ENCODE data around the gene SUFU.

Gene SUFU

DNA sequence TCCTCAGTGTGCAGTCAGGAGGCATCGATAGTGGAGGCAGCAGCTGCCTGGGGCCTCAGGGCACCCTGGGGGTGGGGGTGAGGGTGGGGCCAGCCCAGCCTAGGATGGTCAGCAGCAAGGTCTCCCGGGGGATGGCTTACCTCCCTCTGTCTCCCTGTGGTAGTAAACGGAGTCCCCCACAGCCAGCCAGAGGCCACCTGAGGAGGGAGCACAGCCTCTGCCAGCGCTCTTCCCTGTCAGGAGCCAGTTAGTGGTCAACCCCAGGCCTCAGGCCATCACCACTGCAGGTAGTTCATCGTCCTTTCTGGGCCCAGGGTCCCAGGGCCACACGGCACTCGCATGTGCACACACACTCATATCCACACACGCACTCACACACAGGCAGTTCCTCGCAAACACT lies 23.4 kb upstream of the SUFU start:
- TF ChIP-seq, protein P1, sequence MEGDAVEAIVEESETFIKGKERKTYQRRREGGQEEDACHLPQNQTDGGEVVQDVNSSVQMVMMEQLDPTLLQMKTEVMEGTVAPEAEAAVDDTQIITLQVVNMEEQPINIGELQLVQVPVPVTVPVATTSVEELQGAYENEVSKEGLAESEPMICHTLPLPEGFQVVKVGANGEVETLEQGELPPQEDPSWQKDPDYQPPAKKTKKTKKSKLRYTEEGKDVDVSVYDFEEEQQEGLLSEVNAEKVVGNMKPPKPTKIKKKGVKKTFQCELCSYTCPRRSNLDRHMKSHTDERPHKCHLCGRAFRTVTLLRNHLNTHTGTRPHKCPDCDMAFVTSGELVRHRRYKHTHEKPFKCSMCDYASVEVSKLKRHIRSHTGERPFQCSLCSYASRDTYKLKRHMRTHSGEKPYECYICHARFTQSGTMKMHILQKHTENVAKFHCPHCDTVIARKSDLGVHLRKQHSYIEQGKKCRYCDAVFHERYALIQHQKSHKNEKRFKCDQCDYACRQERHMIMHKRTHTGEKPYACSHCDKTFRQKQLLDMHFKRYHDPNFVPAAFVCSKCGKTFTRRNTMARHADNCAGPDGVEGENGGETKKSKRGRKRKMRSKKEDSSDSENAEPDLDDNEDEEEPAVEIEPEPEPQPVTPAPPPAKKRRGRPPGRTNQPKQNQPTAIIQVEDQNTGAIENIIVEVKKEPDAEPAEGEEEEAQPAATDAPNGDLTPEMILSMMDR (IDR thresholded peaks at IDR 0.05; ENCODE audit: low read depth, low read length, missing control alignments), result no peak
- no peak overlapping the region for H3K4me3 ChIP-seq (ENCODE audit: low read depth, low read length)
- no peak for DNase-seq (ENCODE audit: low read depth)

DNA sequence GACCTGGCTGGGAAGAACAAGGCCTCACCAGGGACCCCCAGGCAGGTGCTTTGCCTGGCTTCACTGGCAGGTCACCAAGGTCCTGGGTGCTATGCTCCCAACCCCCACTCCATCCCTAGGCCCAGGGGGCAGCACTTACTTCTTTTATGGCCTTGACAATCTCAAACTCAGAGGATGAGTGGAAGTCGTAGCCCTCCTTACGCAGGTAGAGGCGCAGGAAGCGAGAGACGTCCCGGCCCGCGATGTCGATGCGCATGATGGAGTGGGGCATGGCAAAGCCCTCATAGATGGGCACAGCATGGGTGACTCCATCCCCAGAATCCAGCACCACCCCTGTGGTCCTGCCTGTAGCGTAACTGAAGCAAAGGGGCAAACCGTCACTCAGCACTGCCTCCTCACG lies 19.8 kb upstream of the SUFU start:
- no peak for DNase-seq (ENCODE audit: low read depth)
- H3K4me3 ChIP-seq (ENCODE audit: low read depth, low read length), result no peak overlapping the region
- TF ChIP-seq, protein P1 (IDR thresholded peaks at IDR 0.05; ENCODE audit: low read depth, low read length, missing control alignments), result no peak

- H3K4me3 ChIP-seq (ENCODE audit: low read depth, low read length), result no peak overlapping the region
- no peak for DNase-seq (ENCODE audit: low read depth)
- TF ChIP-seq, protein P1 (IDR thresholded peaks at IDR 0.05; ENCODE audit: low read depth, low read length, missing control alignments), result no peak
These were observed 18.5 kb upstream of the SUFU start for GRCh38 chr10:102485093-102485784.

DNA sequence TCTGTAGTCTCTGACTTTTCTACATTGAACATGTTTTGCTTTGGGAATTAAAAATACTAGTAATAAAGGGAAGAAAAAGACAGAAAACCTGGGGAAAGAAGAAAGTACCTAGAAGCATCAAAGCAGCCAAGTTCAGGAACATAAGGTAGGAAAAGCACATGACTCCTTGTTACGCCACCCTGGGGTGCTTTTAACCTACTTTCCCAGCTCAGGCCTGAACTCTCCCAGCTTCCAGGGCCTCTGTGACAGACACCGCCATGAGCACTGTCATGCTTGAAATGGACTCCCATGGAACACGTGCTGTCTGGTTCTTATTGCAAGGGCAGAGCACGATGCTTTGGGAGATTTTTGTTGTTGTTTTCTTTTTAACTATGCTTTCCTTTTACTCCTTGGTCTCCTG lies 12.6 kb upstream of the SUFU start:
- TF ChIP-seq, protein P1 (IDR thresholded peaks at IDR 0.05; ENCODE audit: low read depth, low read length, missing control alignments), result no peak
- no peak for DNase-seq (ENCODE audit: low read depth)
- H3K4me3 ChIP-seq (ENCODE audit: low read depth, low read length), result no peak overlapping the region

GRCh38 chr10:102492344-102492939 lies 11.3 kb upstream of the SUFU start:
- no peak for DNase-seq (ENCODE audit: low read depth)

GRCh38 chr10:102492983-102493382 lies 10.8 kb upstream of the SUFU start:
- TF ChIP-seq, protein P1 (IDR thresholded peaks at IDR 0.05; ENCODE audit: low read depth, low read length, missing control alignments), result no peak
- H3K4me3 ChIP-seq (ENCODE audit: low read depth, low read length), result no peak overlapping the region
- DNase-seq (ENCODE audit: low read depth), result no peak

More at GRCh38 chr10:102492344-102492939, 11.3 kb upstream of the SUFU start:
- TF ChIP-seq, protein P1 (IDR thresholded peaks at IDR 0.05; ENCODE audit: low read depth, low read length, missing control alignments), result no peak
- H3K4me3 ChIP-seq (ENCODE audit: low read depth, low read length), result no peak overlapping the region

DNA sequence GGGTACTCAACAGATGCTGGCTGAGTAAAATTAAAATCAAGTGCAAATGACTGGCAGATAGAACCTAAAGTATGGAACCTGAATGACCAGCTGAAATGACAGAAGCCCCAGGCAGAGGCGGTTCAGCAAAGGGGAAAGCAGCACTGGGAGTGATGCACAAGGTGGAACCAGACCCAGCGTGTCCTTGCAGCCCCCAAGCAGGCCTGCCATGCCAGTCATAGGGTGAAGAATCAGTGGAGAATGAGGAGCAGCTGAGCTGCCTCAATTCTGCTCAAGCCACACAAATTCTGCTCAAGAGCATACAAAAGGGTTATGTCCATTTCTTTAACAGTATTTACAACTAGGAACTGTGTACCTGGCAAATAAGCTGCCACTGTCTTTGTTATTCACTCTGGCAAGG lies 10.0 kb upstream of the SUFU start:
- TF ChIP-seq, protein P1 (IDR thresholded peaks at IDR 0.05; ENCODE audit: low read depth, low read length, missing control alignments), result no peak
- no peak for DNase-seq (ENCODE audit: low read depth)
- no peak overlapping the region for H3K4me3 ChIP-seq (ENCODE audit: low read depth, low read length)

Data from GM12864 (cell line).